BLaER1 (cell line): Measurements from ENCODE around the gene TRPM8.
A peak's percentile ranks its signal among the peaks of the same experiment; 100 is the strongest.

ENCODE experiments used
- H3K27ac ChIP-seq: shearing (Covaris generic); formaldehyde crosslinking; 2 replicates; pipeline ENCODE4 v1.8.1; 2022
- H3K27me3 ChIP-seq: shearing (Covaris generic); formaldehyde crosslinking; 2 replicates; pipeline ENCODE4 v1.8.1; 2022
- H3K36me3 ChIP-seq: shearing (Covaris generic); formaldehyde crosslinking; 2 replicates; pipeline ENCODE4 v1.8.1; 2022
- H3K4me1 ChIP-seq: shearing (Covaris generic); formaldehyde crosslinking; 2 replicates; pipeline ENCODE4 v1.8.1; 2022
- H3K4me2 ChIP-seq: shearing (Covaris generic); formaldehyde crosslinking; 2 replicates; pipeline ENCODE4 v1.8.1; 2022
- H3K4me3 ChIP-seq: shearing (Covaris generic); formaldehyde crosslinking; 2 replicates; pipeline ENCODE4 v1.8.1; 2022
- H3K9ac ChIP-seq: shearing (Covaris generic); formaldehyde crosslinking; 2 replicates; pipeline ENCODE4 v1.8.1; 2022
- H3K9me3 ChIP-seq: shearing (Covaris generic); formaldehyde crosslinking; 2 replicates; pipeline ENCODE4 v1.8.1; 2022
- H4K20me1 ChIP-seq: shearing (Covaris generic); formaldehyde crosslinking; 2 replicates; pipeline ENCODE4 v1.8.1; 2022
- Cebpa-rat ChIP-seq: shearing (Covaris generic); IDR thresholded peaks from 2 replicates; pipeline ENCODE4 v1.8.1; 2022

Gene TRPM8

DNA sequence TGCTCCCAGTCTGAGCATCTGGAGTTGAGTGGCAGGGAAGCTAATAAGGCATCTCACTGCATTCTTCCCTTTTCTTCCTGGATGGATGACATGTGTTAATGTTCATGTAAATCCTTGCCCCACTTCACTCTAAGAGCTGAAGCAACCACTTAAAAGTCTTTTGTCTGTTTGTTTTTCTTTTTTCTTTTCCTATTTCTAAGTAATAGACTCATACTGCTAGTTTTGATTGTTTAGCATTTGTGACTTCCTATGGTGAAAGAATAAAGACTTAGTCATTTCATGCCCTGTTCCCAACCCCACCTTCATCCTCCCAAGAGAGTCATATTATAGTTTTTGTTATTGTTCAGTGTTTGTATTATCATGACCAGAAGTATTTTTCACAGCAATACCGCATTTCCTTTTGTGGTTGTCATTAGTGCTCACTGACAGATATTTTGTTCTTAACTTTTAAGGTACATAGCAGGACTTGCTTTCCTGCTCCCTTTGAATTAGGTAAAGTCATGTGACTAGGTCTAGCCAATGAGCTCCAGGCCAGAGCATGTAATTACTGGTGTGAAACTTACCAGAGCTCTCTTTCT is 115.2 kb downstream of the TRPM8 start:
- H3K9me3 ChIP-seq = peaks cover 63% of the 10 kb centered on the region
- no peaks in the 10 kb centered on the region for H3K27me3 ChIP-seq
- H3K4me3 ChIP-seq = no peak overlapping the region
- no peak overlapping the region for H3K9ac ChIP-seq
- peaks cover 37% of the 10 kb centered on the region for H3K4me1 ChIP-seq
- H4K20me1 ChIP-seq = no peaks in the 10 kb centered on the region
- H3K4me2 ChIP-seq = peak overlapping the region; percentile 1; the same call in 1 of the 2 replicates
- no peak overlapping the region for H3K27ac ChIP-seq
- TF ChIP-seq Cebpa-rat = no peak
- peaks cover 6% of the 10 kb centered on the region; the same call in 1 of the 2 replicates for H3K36me3 ChIP-seq

DNA sequence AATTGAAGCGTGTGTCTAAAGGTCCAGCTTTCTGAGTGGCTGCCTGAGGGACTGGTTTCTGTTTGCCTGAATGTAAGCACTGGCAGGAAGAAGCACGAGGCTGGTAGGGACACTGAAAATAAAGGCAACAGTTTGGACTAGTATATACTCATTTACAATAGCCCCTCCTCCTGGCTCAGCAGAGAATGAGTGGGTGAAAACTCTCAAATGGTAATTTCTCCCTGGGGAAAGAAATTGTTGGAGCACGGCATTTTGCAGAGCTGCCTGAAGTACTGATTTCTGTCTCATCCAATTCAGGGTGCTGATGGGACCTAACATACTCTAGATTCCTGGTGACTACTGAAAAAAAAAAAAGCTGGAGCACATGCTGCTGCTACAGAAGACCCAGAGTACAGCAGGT is 116.0 kb downstream of the TRPM8 start:
- Histone ChIP-seq H3K36me3 (peaks cover 6% of the 10 kb centered on the region; the same call in 1 of the 2 replicates), H3K27me3 (no peaks in the 10 kb centered on the region), H3K27ac (no peak overlapping the region), H3K9me3 (peaks cover 61% of the 10 kb centered on the region), H3K4me2 (0 out of 2 replicates have a peak overlapping the region, but pooled peaks have one; percentile 1), H4K20me1 (no peaks in the 10 kb centered on the region), H3K4me3 (0 out of 2 replicates have a peak overlapping the region, but pooled peaks have one; percentile 1), H3K4me1 (peaks cover 29% of the 10 kb centered on the region), H3K9ac (no peak overlapping the region)
- TF ChIP-seq Cebpa-rat = no peak

- H3K9ac ChIP-seq = no peak overlapping the region
- H3K27ac ChIP-seq = no peak overlapping the region
- no peaks in the 10 kb centered on the region for H3K27me3 ChIP-seq
- H3K36me3 ChIP-seq = peaks cover 6% of the 10 kb centered on the region; the same call in 1 of the 2 replicates
- no peak for TF ChIP-seq Cebpa-rat
- H3K4me3 ChIP-seq = no peak overlapping the region
- H3K9me3 ChIP-seq = peaks cover 57% of the 10 kb centered on the region
- no peaks in the 10 kb centered on the region for H4K20me1 ChIP-seq
- peaks cover 26% of the 10 kb centered on the region for H3K4me1 ChIP-seq
- no peak overlapping the region for H3K4me2 ChIP-seq
These were observed 116.7 kb downstream of the TRPM8 start for GRCh38 chr2:234033885-234034284.

- H4K20me1 ChIP-seq = no peaks in the 10 kb centered on the region
These were observed 121.1 kb downstream of the TRPM8 start for GRCh38 chr2:234038076-234038802.

GRCh38 chr2:234044157-234044556 is 127.0 kb downstream of the TRPM8 start:
- no peak overlapping the region for H3K9ac ChIP-seq
- no peaks in the 10 kb centered on the region for H3K36me3 ChIP-seq
- no peaks in the 10 kb centered on the region for H4K20me1 ChIP-seq
- no peak for TF ChIP-seq Cebpa-rat
- 0 out of 2 replicates have a peak, but pooled peaks cover 4% of the 10 kb centered on the region for H3K9me3 ChIP-seq
- H3K4me3 ChIP-seq = no peak overlapping the region
- H3K4me1 ChIP-seq = no peaks in the 10 kb centered on the region
- H3K4me2 ChIP-seq = no peak overlapping the region
- H3K27me3 ChIP-seq = no peaks in the 10 kb centered on the region
- H3K27ac ChIP-seq = no peak overlapping the region

More at GRCh38 chr2:234038076-234038802, 121.1 kb downstream of the TRPM8 start:
- H3K27ac ChIP-seq = no peak overlapping the region
- no peak overlapping the region for H3K9ac ChIP-seq
- TF ChIP-seq Cebpa-rat = no peak
- H3K4me3 ChIP-seq = no peak overlapping the region
- peaks cover 6% of the 10 kb centered on the region; the same call in 1 of the 2 replicates for H3K36me3 ChIP-seq
- no peak overlapping the region for H3K4me2 ChIP-seq
- no peaks in the 10 kb centered on the region for H3K27me3 ChIP-seq
- peaks cover under 1% of the 10 kb centered on the region; the same call in 1 of the 2 replicates for H3K4me1 ChIP-seq
- H3K9me3 ChIP-seq = peaks cover 39% of the 10 kb centered on the region

- H3K4me1 ChIP-seq = no peaks in the 10 kb centered on the region
- H3K4me2 ChIP-seq = no peak overlapping the region
- H3K27ac ChIP-seq = no peak overlapping the region
- no peaks in the 10 kb centered on the region for H3K27me3 ChIP-seq
- no peaks in the 10 kb centered on the region for H3K36me3 ChIP-seq
- no peak overlapping the region for H3K9ac ChIP-seq
- no peaks in the 10 kb centered on the region for H4K20me1 ChIP-seq
- 0 out of 2 replicates have a peak, but pooled peaks cover 4% of the 10 kb centered on the region for H3K9me3 ChIP-seq
- H3K4me3 ChIP-seq = no peak overlapping the region
- no peak for TF ChIP-seq Cebpa-rat
These were observed 129.3 kb downstream of the TRPM8 start for GRCh38 chr2:234046521-234046920.

- no peaks in the 10 kb centered on the region for H3K27me3 ChIP-seq
- no peak overlapping the region for H3K9ac ChIP-seq
- H3K4me3 ChIP-seq = no peak overlapping the region
- H3K4me1 ChIP-seq = no peaks in the 10 kb centered on the region
- H3K27ac ChIP-seq = no peak overlapping the region
- TF ChIP-seq Cebpa-rat = no peak
- 0 out of 2 replicates have a peak, but pooled peaks cover 4% of the 10 kb centered on the region for H3K9me3 ChIP-seq
- H3K4me2 ChIP-seq = no peak overlapping the region
- no peaks in the 10 kb centered on the region for H4K20me1 ChIP-seq
- H3K36me3 ChIP-seq = no peaks in the 10 kb centered on the region
These were observed 130.2 kb downstream of the TRPM8 start for GRCh38 chr2:234047361-234047760.

DNA sequence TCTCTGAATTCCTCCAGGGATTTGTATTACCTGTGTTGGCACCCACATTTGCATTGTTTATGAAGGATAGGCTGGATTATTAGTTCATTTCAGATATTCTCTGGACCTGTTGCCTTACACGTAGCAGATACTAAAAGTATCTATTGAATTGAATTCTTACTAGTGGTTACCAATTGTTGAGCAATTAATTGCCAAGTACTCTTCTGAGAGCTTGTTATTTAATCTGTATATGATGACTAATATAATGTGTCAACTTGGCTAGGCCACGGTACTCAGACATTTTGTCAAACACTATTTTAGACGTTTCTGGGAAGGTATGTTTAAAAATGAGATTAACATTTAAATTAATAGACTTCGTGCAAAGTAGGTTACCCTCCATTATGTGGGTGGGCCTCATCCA is 130.9 kb downstream of the TRPM8 start:
- no peak overlapping the region for H3K4me2 ChIP-seq
- H3K4me1 ChIP-seq = no peaks in the 10 kb centered on the region
- H3K4me3 ChIP-seq = no peak overlapping the region
- no peak for TF ChIP-seq Cebpa-rat
- H4K20me1 ChIP-seq = no peaks in the 10 kb centered on the region
- no peaks in the 10 kb centered on the region for H3K36me3 ChIP-seq
- no peaks in the 10 kb centered on the region for H3K27me3 ChIP-seq
- no peak overlapping the region for H3K27ac ChIP-seq
- H3K9ac ChIP-seq = no peak overlapping the region
- H3K9me3 ChIP-seq = 0 out of 2 replicates have a peak, but pooled peaks cover 4% of the 10 kb centered on the region

- peaks cover 19% of the 10 kb centered on the region for H3K9me3 ChIP-seq
- H4K20me1 ChIP-seq = no peaks in the 10 kb centered on the region
- H3K4me3 ChIP-seq = no peak within 1 kb of the TSS
- no peaks in the 10 kb centered on the region for H3K36me3 ChIP-seq
- no peak for TF ChIP-seq Cebpa-rat
- H3K4me1 ChIP-seq = 0 out of 2 replicates have a peak, but pooled peaks cover 4% of the 10 kb centered on the region
- H3K9ac ChIP-seq = no peak within 1 kb of the TSS
- no peaks in the 10 kb centered on the region for H3K27me3 ChIP-seq
- H3K27ac ChIP-seq = no peak within 1 kb of the TSS
- no peak within 1 kb of the TSS for H3K4me2 ChIP-seq
These were observed 133.4 kb downstream of the TRPM8 start, which contains the start of gene SPP2 for GRCh38 chr2:234050455-234051135. Gene SPP2 (plus strand): TSS chr2:234050702. CDS start chr2:234050787, 85 bp downstream.
